Measurements from ENCODE around the gene NANOS2. TPM values are rescaled to one million over a fixed set of nuclear protein-coding genes. Genes with fewer than 3 reads are reported as not detected.

Gene NANOS2
- total RNA-seq, 1 donor from 2014 or later, result not detected

Other genes with a start within 250 kb of the NANOS2 start
- not detected for gene GIPR, start 246.6 kb downstream of the NANOS2 start, total RNA-seq
- gene SNRPD2, start 222.8 kb downstream of the NANOS2 start, total RNA-seq, result 71.1 TPM
- 7.2 TPM for gene QPCTL, start 222.1 kb downstream of the NANOS2 start, total RNA-seq
- 27.5 TPM for gene FBXO46, start 183.9 kb downstream of the NANOS2 start, total RNA-seq
- not detected for gene MEIOSIN, start 181.3 kb downstream of the NANOS2 start, total RNA-seq
- gene SIX5, start 145.5 kb downstream of the NANOS2 start, total RNA-seq, result 39.2 TPM
- gene DMPK, start 132.3 kb downstream of the NANOS2 start, total RNA-seq, result 76.8 TPM
- gene DMWD, start 121.9 kb downstream of the NANOS2 start, total RNA-seq, result 110 TPM
- not detected for gene RSPH6A, start 99.5 kb downstream of the NANOS2 start, total RNA-seq
- 103 TPM for gene SYMPK, start 51.6 kb downstream of the NANOS2 start, total RNA-seq
- gene FOXA3, start 50.5 kb downstream of the NANOS2 start, total RNA-seq, result not detected
- 45.7 TPM for gene IRF2BP1, start 28.6 kb downstream of the NANOS2 start, total RNA-seq
- 1.6 TPM for gene MYPOP, start 12.2 kb downstream of the NANOS2 start, total RNA-seq
- gene NOVA2, start 59.1 kb upstream of the NANOS2 start, total RNA-seq, result 11.3 TPM
- gene CCDC61, start 80.7 kb upstream of the NANOS2 start, total RNA-seq, result 13.7 TPM
- not detected for gene PGLYRP1, start 108.3 kb upstream of the NANOS2 start, total RNA-seq
- gene IGFL4, start 126.2 kb upstream of the NANOS2 start, total RNA-seq, result not detected
- gene IGFL3, start 209.9 kb upstream of the NANOS2 start, total RNA-seq, result not detected
- gene IGFL2, start 233.5 kb upstream of the NANOS2 start, total RNA-seq, result not detected

Measured in ascending aorta (tissue), 1 donor.